GM12891 (cell line): ENCODE measurements around the gene TCAIM. TPM values are rescaled to one million over a fixed set of nuclear protein-coding genes. Genes with fewer than 3 reads are reported as not detected.
A peak's percentile ranks its signal among the peaks of the same experiment; 100 is the strongest.

Experiments
- DNase-seq: peaks from one replicate; pipeline ENCODE4 v3.0.0; 2011; ENCODE audit warnings: low spot score; ENCODE audit not compliant: insufficient read length
- FAIRE-seq: peaks from 2 replicates; lab custom pipeline; 2011; peaks lifted over from hg19 to GRCh38; lab: Jason Lieb, UNC
- PAX5 ChIP-seq: IDR thresholded peaks from 2 replicates; pipeline ENCODE4 v1.6.1; 2011; ENCODE audit warnings: low read length, moderate library complexity, mild to moderate bottlenecking; ENCODE audit not compliant: insufficient read depth, severe bottlenecking
- POLR2A ChIP-seq: IDR thresholded peaks from 2 replicates; pipeline ENCODE4 v1.6.1; 2011; ENCODE audit warnings: low read depth, low read length, control low read depth
- POLR2AphosphoS5 ChIP-seq: IDR thresholded peaks from 2 replicates; pipeline ENCODE4 v1.6.1; 2011; ENCODE audit warnings: low read depth, low read length, control low read depth
- POU2F2 ChIP-seq: IDR thresholded peaks from 2 replicates; pipeline ENCODE4 v1.6.1; 2011; ENCODE audit warnings: low read depth, mild to moderate bottlenecking, control low read depth, low read length, moderate library complexity
- SPI1 ChIP-seq: IDR thresholded peaks from 2 replicates; pipeline ENCODE4 v1.6.1; 2011; ENCODE audit warnings: low read depth, low read length, control low read depth
- TAF1 ChIP-seq: IDR thresholded peaks from 2 replicates; pipeline ENCODE4 v1.6.1; 2011; ENCODE audit warnings: low read depth, low read length, control low read depth
- polyA plus RNA-seq: library from polyadenylated mRNA; unstranded; fragments of >200 nt; gene quantifications from one replicate; pipeline ENCODE4 v1.2.1, GENCODE V29; 2012; ENCODE audit warnings: low read depth, missing spikeins, inconsistent platforms; ENCODE audit not compliant: missing spikeins

The TCAIM gene
- polyA plus RNA-seq: 8.6 TPM

- DNase-seq (peak; percentile 96), FAIRE-seq (peak; percentile 100)
- TF ChIP-seq POLR2AphosphoS5 (peak; percentile 87), TAF1 (no peak; the same call in 1 of the 2 replicates), POLR2A (peak; percentile 93), POU2F2 (peak; percentile 80), PAX5 (no peak), SPI1 (no peak)
Measured at GRCh38 chr3:44338010-44338827, at the start of gene TCAIM. TSS of gene TCAIM (plus strand) at chr3:44338766. CDS start at chr3:44354783, 16,017 bp downstream.

GRCh38 chr3:44289882-44290462 is 48.6 kb upstream of the TCAIM start:
- FAIRE-seq (no peak), DNase-seq (no peak)
- no peak for TF ChIP-seq SPI1
- no peak for TF ChIP-seq POU2F2
- TF ChIP-seq POLR2AphosphoS5: no peak
- no peak for TF ChIP-seq TAF1
- TF ChIP-seq PAX5: no peak
- no peak for TF ChIP-seq POLR2A

GRCh38 chr3:44292276-44292675 is 46.3 kb upstream of the TCAIM start:
- no peak for DNase-seq
- FAIRE-seq: no peak

GRCh38 chr3:44292947-44293346 is 45.6 kb upstream of the TCAIM start:
- no peak for DNase-seq
- no peak for FAIRE-seq
- no peak for TF ChIP-seq POU2F2
- no peak for TF ChIP-seq TAF1
- no peak for TF ChIP-seq POLR2AphosphoS5
- TF ChIP-seq PAX5: no peak
- TF ChIP-seq SPI1: no peak
- TF ChIP-seq POLR2A: no peak

More at GRCh38 chr3:44292276-44292675, 46.3 kb upstream of the TCAIM start:
- no peak for TF ChIP-seq TAF1
- no peak for TF ChIP-seq SPI1
- no peak for TF ChIP-seq POU2F2
- no peak for TF ChIP-seq POLR2AphosphoS5
- no peak for TF ChIP-seq PAX5
- TF ChIP-seq POLR2A: no peak

- FAIRE-seq (no peak), DNase-seq (no peak)
- TF ChIP-seq POLR2A (no peak), SPI1 (no peak), TAF1 (no peak), PAX5 (no peak)
Measured at GRCh38 chr3:44297255-44297654, 41.3 kb upstream of the TCAIM start.

- no peak for FAIRE-seq
- no peak for DNase-seq
- TF ChIP-seq TAF1: no peak
- TF ChIP-seq POLR2AphosphoS5: no peak
- TF ChIP-seq POLR2A: no peak
Measured at GRCh38 chr3:44301746-44302145, 36.8 kb upstream of the TCAIM start.

- FAIRE-seq (no peak), DNase-seq (no peak)
- TF ChIP-seq POLR2A (no peak), SPI1 (no peak), PAX5 (no peak), POU2F2 (no peak), POLR2AphosphoS5 (no peak), TAF1 (no peak)
Measured at GRCh38 chr3:44309500-44309899, 29.1 kb upstream of the TCAIM start.

- TF ChIP-seq POU2F2 (no peak), PAX5 (no peak), SPI1 (no peak), POLR2A (no peak), TAF1 (no peak), POLR2AphosphoS5 (no peak)
- DNase-seq (no peak), FAIRE-seq (no peak)
Measured at GRCh38 chr3:44318891-44319311, 19.7 kb upstream of the TCAIM start.

GRCh38 chr3:44321335-44321734 is 17.2 kb upstream of the TCAIM start:
- TF ChIP-seq SPI1 (peak; percentile 26; the same call in 1 of the 2 replicates), POLR2A (no peak)
- FAIRE-seq: no peak
- DNase-seq: no peak

- FAIRE-seq (peak; percentile 77), DNase-seq (no peak)
- no peak for TF ChIP-seq POLR2A
- no peak for TF ChIP-seq POU2F2
- no peak for TF ChIP-seq TAF1
- TF ChIP-seq POLR2AphosphoS5: no peak
- TF ChIP-seq SPI1: no peak
- no peak for TF ChIP-seq PAX5
Measured at GRCh38 chr3:44323341-44323955, 15.1 kb upstream of the TCAIM start.
